HepG2 (cell line): ENCODE data around the gene ANLN. TPM values are rescaled to one million over a fixed set of nuclear protein-coding genes. Genes with fewer than 3 reads are reported as not detected.

Experiments
- ARNTL ChIP-seq: sonication (generic); formaldehyde crosslinking; IDR thresholded peaks from 2 replicates; pipeline ENCODE4 v1.4.0; 2020; ENCODE audit warnings: mild to moderate bottlenecking, missing genetic modification reagents
- CHD4 ChIP-seq: fragments of 200-600 bp; sonication (generic); IDR thresholded peaks from 2 replicates; pipeline ENCODE4 v1.7.0; 2017; ENCODE audit warnings: mild to moderate bottlenecking, low read length, borderline replicate concordance
- CTCF ChIP-seq: sonication (generic); formaldehyde crosslinking; IDR thresholded peaks from 2 replicates; pipeline ENCODE4 v1.5.0; 2020; ENCODE audit warnings: mild to moderate bottlenecking, missing genetic modification reagents, moderate library complexity
- EED ChIP-seq: sonication (generic); formaldehyde crosslinking; IDR thresholded peaks from 2 replicates; pipeline ENCODE4 v1.5.0; 2020; ENCODE audit warnings: mild to moderate bottlenecking, missing genetic modification reagents
- HNF1B ChIP-seq: sonication (generic); formaldehyde crosslinking; IDR thresholded peaks from 2 replicates; pipeline ENCODE4 v1.5.1; 2020; ENCODE audit warnings: mild to moderate bottlenecking, moderate library complexity, missing genetic modification reagents
- HNRNPK ChIP-seq: fragments of 200-400 bp; formaldehyde crosslinking; IDR thresholded peaks from 2 replicates; pipeline ENCODE4 v1.6.1; 2018; ENCODE audit warnings: low read length, low read depth, moderate library complexity, mild to moderate bottlenecking; ENCODE audit not compliant: poor library complexity, severe bottlenecking
- KLF6 ChIP-seq: IDR thresholded peaks from 2 replicates; pipeline ENCODE4 v1.8.0; 2016; ENCODE audit warnings: missing biosample characterization, missing genetic modification reagents
- MXI1 ChIP-seq: IDR thresholded peaks from 3 replicates; pipeline ENCODE4 v1.6.1; 2012; ENCODE audit warnings: low read depth, low read length, inconsistent platforms, borderline replicate concordance
- PCBP2 ChIP-seq: fragments of 200-400 bp; formaldehyde crosslinking; optimal IDR thresholded peaks from 2 replicates; pipeline ENCODE3; 2018; ENCODE audit warnings: low read length, low read depth; ENCODE audit not compliant: poor library complexity, severe bottlenecking
- RBFOX2 ChIP-seq: fragments of 200-400 bp; formaldehyde crosslinking; IDR thresholded peaks from 2 replicates; pipeline ENCODE4 v1.6.1; 2017; ENCODE audit warnings: low read depth, mild to moderate bottlenecking, low read length
- SMAD9 ChIP-seq: sonication (generic); formaldehyde crosslinking; IDR thresholded peaks from 2 replicates; pipeline ENCODE4 v1.5.1; 2020; ENCODE audit warnings: mild to moderate bottlenecking, missing genetic modification reagents
- TBL1XR1 ChIP-seq: fragments of 150-350 bp; IDR thresholded peaks from 2 replicates; pipeline ENCODE4 v1.6.1; 2014; ENCODE audit warnings: borderline replicate concordance, low read length; ENCODE audit not compliant: partially characterized antibody
- TCF7 ChIP-seq: sonication (generic); IDR thresholded peaks from 2 replicates; pipeline ENCODE4 v1.6.1; 2016; ENCODE audit warnings: antibody characterized with exemption, low read depth
- THAP7 ChIP-seq: sonication (generic); formaldehyde crosslinking; IDR thresholded peaks from 2 replicates; pipeline ENCODE4 v1.8.1; 2023; ENCODE audit warnings: mild to moderate bottlenecking, missing genetic modification reagents
- TP53 ChIP-seq: sonication (generic); formaldehyde crosslinking; conservative IDR thresholded peaks from 2 replicates; pipeline ENCODE4 v1.4.0; 2020; ENCODE audit warnings: missing genetic modification reagents
- TSC22D2 ChIP-seq: sonication (generic); formaldehyde crosslinking; IDR thresholded peaks from 2 replicates; pipeline ENCODE4 v1.5.1; 2020; ENCODE audit warnings: missing genetic modification reagents, mild to moderate bottlenecking, borderline replicate concordance
- ZFAT ChIP-seq: sonication (generic); formaldehyde crosslinking; conservative IDR thresholded peaks from 2 replicates; pipeline ENCODE4 v1.8.1; 2023; ENCODE audit warnings: missing genetic modification reagents, inconsistent platforms
- ZNF34 ChIP-seq: sonication (generic); formaldehyde crosslinking; IDR thresholded peaks from 2 replicates; pipeline ENCODE4 v1.4.0; 2020; ENCODE audit warnings: mild to moderate bottlenecking, missing genetic modification reagents, borderline replicate concordance
- ZNF546 ChIP-seq: sonication (generic); formaldehyde crosslinking; conservative IDR thresholded peaks from 2 replicates; pipeline ENCODE4 v1.8.1; 2023; ENCODE audit warnings: mild to moderate bottlenecking, missing genetic modification reagents
- ZNF563 ChIP-seq: sonication (generic); formaldehyde crosslinking; IDR thresholded peaks from 2 replicates; pipeline ENCODE4 v1.8.0; 2022; ENCODE audit warnings: mild to moderate bottlenecking, moderate library complexity, missing genetic modification reagents
- ZNF775 ChIP-seq: sonication (generic); formaldehyde crosslinking; IDR thresholded peaks from 2 replicates; pipeline ENCODE4 v1.4.0; 2020; ENCODE audit warnings: missing genetic modification reagents, mild to moderate bottlenecking, moderate library complexity, borderline replicate concordance
- polyA plus RNA-seq, 8 experiments: library from polyadenylated mRNA; depleted of rRNA in 3 of 8; stranded (reverse) in 7 of 8; unstranded in 1 of 8; fragments of >200 nt; fragmentation: Illumina TruSeq in 4 of 8; extraction: Trizol in 4 of 8; gene quantifications; 2 replicates each; pipeline versions ENCODE4 v1.2.1 to v1.2.3, GENCODE V29; 2011 to 2016; ENCODE audit warnings: low read depth in 4 of 8, missing spikeins in 1 of 8, mixed read lengths in 1 of 8; ENCODE audit not compliant: insufficient read depth in 1 of 8
- total RNA-seq, 5 experiments: library from RNA; depleted of rRNA; stranded (reverse); fragments of >200 nt; fragmentation: Illumina TruSeq; extraction: Trizol; gene quantifications; 2 replicates each; pipeline ENCODE4 v1.2.3, GENCODE V29; 2016; ENCODE audit warnings: low read depth in 1 of 5

The ANLN gene
- total and polyA plus RNA-seq, 2 of the 13 experiments (the other 11 are each of a cell fraction or from before 2014, with no cell fraction given) = 20.0 to 72.0 TPM

GRCh38 chr7:36390199-36391090 lies 783 bp downstream of the ANLN start (continued):
- TF ChIP-seq SMAD9 (CRISPR knock-in tag) = no peak
- peak; percentile 16; the same call in 1 of the 2 replicates for TF ChIP-seq RBFOX2
- TF ChIP-seq KLF6 (CRISPR knock-in tag) = no peak; the same call in 1 of the 2 replicates
- no peak for TF ChIP-seq ARNTL
- peak; percentile 46; the same call in 1 of the 2 replicates for TF ChIP-seq ZNF563 (CRISPR knock-in tag)
- no peak for TF ChIP-seq MXI1
- peak; percentile 61; the same call in 1 of the 2 replicates for TF ChIP-seq HNF1B (CRISPR knock-in tag)
- no peak for TF ChIP-seq PCBP2
- TF ChIP-seq ZNF775 (CRISPR knock-in tag) = no peak
- TF ChIP-seq TCF7 = no peak
- no peak for TF ChIP-seq CHD4
- TF ChIP-seq ZNF546 (CRISPR knock-in tag) = peak; percentile 73; the same call in 1 of the 2 replicates
- no peak for TF ChIP-seq TP53
- TF ChIP-seq TBL1XR1 = no peak
- TF ChIP-seq ZFAT (CRISPR knock-in tag) = no peak; the same call in 1 of the 2 replicates
- no peak for TF ChIP-seq CTCF (CRISPR knock-in tag)
- TF ChIP-seq TSC22D2 (CRISPR knock-in tag) = no peak
- no peak for TF ChIP-seq THAP7 (CRISPR knock-in tag)
- no peak for TF ChIP-seq ZNF34 (CRISPR knock-in tag)
- TF ChIP-seq HNRNPK = no peak
- TF ChIP-seq EED (CRISPR knock-in tag) = no peak
